Measurements from ENCODE around the gene ADGRD1.

ADGRD1 gene

GRCh38 chr12:131052063-131052781, 98.5 kb downstream of the ADGRD1 start:
- TF ChIP-seq CTCF (IDR thresholded peaks at IDR 0.05): no peak
- peaks cover 45% of the 10 kb centered on the region for H3K27me3 Mint-ChIP-seq (ENCODE audit: low read depth, poor library complexity)
- H3K4me1 Mint-ChIP-seq: peaks cover 69% of the 10 kb centered on the region
- no peaks in the 10 kb centered on the region for H3K36me3 Mint-ChIP-seq (ENCODE audit: low read depth)
- H3K4me3 Mint-ChIP-seq: no peak overlapping the region
- H3K9me3 Mint-ChIP-seq: no peaks in the 10 kb centered on the region
- no peak for DNase-seq
- no peak overlapping the region for H3K27ac Mint-ChIP-seq

- Mint-ChIP-seq H3K27ac (peak overlapping the region; percentile 21), H3K36me3 (ENCODE audit: low read depth) (no peaks in the 10 kb centered on the region), H3K4me3 (no peak overlapping the region), H3K27me3 (ENCODE audit: low read depth, poor library complexity) (peaks cover 38% of the 10 kb centered on the region), H3K9me3 (no peaks in the 10 kb centered on the region), H3K4me1 (peaks cover 69% of the 10 kb centered on the region)
- no peak for TF ChIP-seq CTCF (IDR thresholded peaks at IDR 0.05)
- no peak for DNase-seq
These were observed 99.2 kb downstream of the ADGRD1 start for GRCh38 chr12:131052929-131053328.

GRCh38 chr12:131053567-131053966, 99.9 kb downstream of the ADGRD1 start:
- no peak overlapping the region for H3K27ac Mint-ChIP-seq
- peaks cover 69% of the 10 kb centered on the region for H3K4me1 Mint-ChIP-seq
- no peak overlapping the region for H3K4me3 Mint-ChIP-seq
- no peak for TF ChIP-seq CTCF (IDR thresholded peaks at IDR 0.05)
- DNase-seq: no peak
- peaks cover 38% of the 10 kb centered on the region for H3K27me3 Mint-ChIP-seq (ENCODE audit: low read depth, poor library complexity)
- H3K36me3 Mint-ChIP-seq (ENCODE audit: low read depth): no peaks in the 10 kb centered on the region
- no peaks in the 10 kb centered on the region for H3K9me3 Mint-ChIP-seq

GRCh38 chr12:131054345-131055092, 100.8 kb downstream of the ADGRD1 start:
- Mint-ChIP-seq H3K27ac (no peak overlapping the region), H3K36me3 (ENCODE audit: low read depth) (no peaks in the 10 kb centered on the region), H3K4me1 (peaks cover 67% of the 10 kb centered on the region), H3K27me3 (ENCODE audit: low read depth, poor library complexity) (peaks cover 36% of the 10 kb centered on the region), H3K9me3 (no peaks in the 10 kb centered on the region), H3K4me3 (no peak overlapping the region)
- TF ChIP-seq CTCF (IDR thresholded peaks at IDR 0.05): no peak
- DNase-seq: no peak

- Mint-ChIP-seq H3K27me3 (ENCODE audit: low read depth, poor library complexity) (peaks cover 33% of the 10 kb centered on the region), H3K36me3 (ENCODE audit: low read depth) (no peaks in the 10 kb centered on the region), H3K4me1 (peaks cover 66% of the 10 kb centered on the region), H3K9me3 (no peaks in the 10 kb centered on the region), H3K4me3 (no peak overlapping the region), H3K27ac (no peak overlapping the region)
- no peak for TF ChIP-seq CTCF (IDR thresholded peaks at IDR 0.05)
- no peak for DNase-seq
These were observed 101.4 kb downstream of the ADGRD1 start for GRCh38 chr12:131055093-131055465.

All from nephron progenitor cell (in vitro differentiated cells).